Activated naive CD4-positive, alpha-beta T cell (primary cell): Measurements from ENCODE around the gene MYH10.

Source experiments
- DNase-seq, 4 experiments: peaks; one replicate each; lab custom pipeline; 2025; lab: John Stamatoyannopoulos, UW

The MYH10 gene

DNA sequence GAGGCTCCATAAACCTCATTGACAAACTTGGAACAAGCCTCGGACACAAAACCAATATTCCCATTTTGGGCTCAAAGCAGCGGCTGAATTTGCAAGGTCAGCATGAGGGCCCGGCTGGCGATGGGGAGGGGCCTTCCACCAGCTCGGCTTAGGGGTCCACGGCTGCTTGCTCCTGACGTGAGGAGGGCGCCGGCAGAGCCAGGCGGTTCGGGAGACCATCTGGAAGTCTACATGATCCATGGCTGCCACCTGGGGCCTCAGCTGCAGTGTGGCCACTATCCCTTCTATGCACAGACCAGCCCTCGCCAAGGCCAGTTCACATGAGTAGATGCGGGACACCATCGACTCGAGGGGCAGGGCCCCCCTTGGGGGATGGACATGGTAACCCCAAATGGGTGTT lies 155.7 kb downstream of the MYH10 start:
- DNase-seq = no peak

DNA sequence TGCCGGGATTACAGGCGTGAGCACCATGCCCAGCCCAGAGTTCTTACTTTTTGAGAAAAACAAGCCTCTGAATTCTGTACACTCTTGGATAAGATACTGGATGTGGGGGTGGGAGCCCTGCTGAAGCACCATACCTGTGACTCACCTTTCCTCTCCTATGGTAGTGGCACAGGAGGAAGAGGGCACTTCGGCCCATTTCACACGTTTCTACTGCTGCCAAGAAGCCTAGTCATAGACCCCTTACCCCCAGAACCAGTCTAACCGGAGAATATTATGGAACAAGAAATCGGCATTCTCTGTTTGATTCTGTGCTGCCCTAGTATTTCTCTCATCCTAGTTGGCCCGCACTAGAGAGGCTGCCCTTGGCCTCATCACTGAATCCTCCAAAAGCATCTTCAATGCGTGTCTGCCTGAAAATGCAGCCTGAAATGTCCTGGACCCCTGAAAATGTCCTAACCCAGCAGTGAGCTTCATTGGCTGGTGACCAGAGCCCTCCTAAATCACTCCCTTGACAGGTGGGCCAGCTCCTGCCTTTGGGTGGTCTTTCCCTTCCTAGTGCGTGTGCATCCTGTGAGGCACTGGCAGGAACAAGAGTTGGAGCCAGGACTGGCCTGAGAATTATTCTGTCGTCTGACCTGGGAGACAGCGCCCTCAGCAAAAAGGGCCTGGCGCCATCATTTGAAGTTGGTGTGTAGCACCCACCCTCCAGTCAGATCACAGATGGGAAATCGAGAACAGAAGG lies 156.9 kb downstream of the MYH10 start:
- DNase-seq = no peak

DNA sequence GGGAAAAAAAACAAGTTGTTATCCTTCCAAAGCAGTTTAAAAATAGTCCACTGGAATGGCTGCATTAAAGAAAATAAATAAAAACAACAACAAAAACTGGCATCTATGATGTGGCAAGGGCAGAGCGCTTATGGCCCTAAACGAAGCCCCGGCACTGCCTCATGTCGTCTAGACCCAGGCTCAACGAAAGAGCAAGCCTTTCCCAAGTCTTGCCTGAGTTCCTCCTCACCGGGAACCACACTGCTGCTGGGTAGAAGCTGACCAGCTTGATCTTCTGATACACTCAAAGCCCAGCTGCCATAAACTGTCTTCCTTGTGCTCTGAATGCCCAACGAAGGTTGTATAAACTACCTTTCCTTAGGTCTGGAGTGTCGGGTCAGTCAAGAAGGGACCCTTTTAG lies 157.9 kb downstream of the MYH10 start:
- DNase-seq = no peak

- no peak for DNase-seq
Observed at GRCh38 chr17:8470447-8471047, 160.0 kb downstream of the MYH10 start.

GRCh38 chr17:8469964-8470363 lies 160.6 kb downstream of the MYH10 start:
- no peak for DNase-seq

DNA sequence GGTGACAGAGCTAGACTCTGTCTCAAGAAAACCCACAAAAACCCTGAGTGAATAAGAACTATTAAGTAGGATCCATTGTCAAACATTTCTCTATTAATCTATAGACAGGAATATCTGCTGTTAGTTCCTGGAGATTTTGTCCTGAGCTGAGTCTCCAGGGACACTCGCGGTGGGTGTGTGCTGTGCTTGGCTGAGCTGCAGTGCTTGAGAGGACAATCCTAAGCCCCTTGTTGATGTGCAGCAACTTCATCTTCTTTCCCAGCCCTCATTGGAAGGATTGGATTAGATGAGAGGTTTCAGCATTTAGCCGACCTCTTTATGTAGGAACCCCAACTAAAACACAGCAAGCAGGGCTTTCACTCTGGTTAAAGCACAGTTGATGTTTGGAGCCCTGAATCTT lies 161.5 kb downstream of the MYH10 start:
- DNase-seq = no peak

GRCh38 chr17:8468127-8468526 lies 162.4 kb downstream of the MYH10 start:
- DNase-seq = no peak

GRCh38 chr17:8467527-8467926 lies 163.0 kb downstream of the MYH10 start:
- DNase-seq = no peak

DNA sequence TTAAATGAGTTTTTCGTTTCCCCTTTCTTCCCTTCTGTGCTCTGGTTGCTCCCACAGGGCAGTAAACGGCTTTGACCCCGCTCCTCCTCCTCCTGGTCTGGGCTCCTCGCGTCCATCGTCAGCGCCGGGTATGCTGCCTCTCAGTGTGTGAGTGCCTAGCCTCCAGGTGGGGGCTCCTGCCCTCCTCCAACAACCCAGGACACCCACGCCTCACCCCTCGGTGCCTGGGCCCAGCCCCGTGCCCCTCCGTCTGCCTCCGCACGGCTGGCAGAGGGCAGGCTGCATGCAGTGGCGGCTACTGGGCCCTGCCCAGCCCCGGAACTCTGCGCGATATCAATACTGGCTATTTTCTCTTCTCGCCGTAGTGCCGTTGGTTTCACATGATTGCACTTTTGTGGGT lies 163.7 kb downstream of the MYH10 start:
- DNase-seq = no peak

DNA sequence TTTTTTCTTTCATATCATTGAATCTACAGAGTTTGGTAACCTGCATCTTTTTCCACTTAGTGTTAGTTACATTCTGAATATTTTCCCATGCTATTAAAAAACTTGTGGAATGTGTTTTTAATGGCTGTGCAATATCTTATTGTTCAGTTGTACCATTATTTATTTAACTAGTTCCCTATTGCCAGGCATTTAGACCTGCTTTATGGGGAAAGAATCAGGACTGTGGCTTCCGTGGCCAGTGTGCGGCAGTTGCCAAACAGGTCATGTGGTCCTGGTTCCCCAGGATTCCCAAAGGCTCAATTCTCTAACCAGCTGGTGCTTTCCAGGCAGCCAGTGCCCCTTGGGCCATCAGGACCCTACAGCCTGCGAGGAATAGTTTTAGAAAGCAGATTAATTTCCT lies 164.1 kb downstream of the MYH10 start:
- no peak for DNase-seq

GRCh38 chr17:8465759-8466158 lies 164.8 kb downstream of the MYH10 start:
- no peak for DNase-seq

- no peak for DNase-seq
Observed at GRCh38 chr17:8465356-8465755, 165.2 kb downstream of the MYH10 start.

DNA sequence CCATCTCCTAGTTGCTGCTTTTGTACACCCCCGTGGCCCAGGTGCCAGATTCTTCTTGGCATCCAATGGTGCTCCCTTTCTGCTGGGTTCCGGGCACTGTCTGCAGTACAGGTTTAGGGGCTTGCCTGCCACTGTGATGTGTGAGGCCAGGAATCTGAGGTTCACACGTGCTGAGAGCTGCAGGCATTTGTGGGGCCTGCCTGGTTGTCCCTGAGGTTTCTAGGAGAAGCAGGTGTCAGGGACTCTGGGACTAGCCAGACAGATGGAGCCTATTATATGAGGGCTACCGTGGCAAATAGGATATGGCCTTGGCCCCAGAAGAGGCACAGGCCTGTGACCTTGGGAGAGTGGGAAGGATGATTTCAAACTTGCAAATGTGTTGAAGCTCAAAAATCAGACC lies 165.6 kb downstream of the MYH10 start:
- DNase-seq = no peak

DNA sequence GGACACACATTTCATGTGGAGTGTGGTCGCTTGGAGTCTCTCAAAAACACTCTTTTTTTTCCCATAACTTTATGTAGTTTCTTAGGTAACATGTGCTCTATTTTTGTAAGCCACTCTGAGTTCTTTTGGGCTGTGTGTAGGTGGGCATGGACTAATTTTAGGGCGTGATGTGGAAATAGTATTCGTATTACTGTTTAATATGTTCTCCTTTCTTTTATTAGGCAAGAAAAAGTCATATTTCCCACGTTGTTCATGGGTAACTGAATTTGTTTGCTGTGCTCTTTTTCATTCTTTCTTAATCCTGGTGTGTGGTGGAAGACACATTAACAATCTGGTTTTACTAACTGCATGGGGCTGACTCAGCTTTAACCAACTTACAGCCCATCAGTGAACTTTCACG lies 167.4 kb downstream of the MYH10 start:
- no peak for DNase-seq

DNA sequence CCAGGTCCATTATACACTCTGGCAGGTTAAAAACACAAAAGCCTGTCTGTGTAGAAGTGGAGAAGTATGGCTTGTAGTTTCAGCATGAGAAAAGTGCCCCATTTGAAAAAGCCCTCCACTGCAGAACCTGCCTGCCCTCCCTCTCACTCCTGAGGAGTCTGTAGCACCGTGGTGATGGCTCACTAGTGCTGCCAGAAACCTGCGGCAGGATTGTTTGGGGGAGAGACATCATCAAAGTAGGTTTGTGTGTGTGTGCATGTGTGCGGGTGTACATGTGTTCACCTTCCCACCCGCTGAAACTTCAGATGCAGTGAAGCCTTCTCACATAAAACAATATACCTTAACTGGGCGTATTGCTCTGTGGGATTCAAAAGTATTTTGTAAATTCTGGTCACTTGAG lies 168.0 kb downstream of the MYH10 start:
- no peak for DNase-seq

DNA sequence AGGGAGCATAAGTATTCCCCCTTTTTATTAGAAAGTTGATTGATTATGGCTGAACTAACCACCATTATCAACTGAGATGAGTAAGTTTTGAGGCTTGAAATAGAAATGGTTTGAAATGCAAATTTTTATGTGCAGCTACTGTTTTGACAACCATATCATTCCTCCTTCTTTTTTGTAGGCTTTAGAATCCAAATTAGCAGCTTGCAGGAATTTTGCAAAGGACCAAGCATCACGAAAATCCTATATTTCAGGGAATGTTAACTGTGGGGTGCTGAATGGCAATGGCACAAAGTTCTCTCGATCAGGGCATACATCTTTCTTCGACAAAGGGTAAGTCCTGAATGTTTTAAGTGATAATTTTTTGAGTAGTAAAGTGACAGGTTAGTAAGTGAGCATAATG lies 170.7 kb downstream of the MYH10 start:
- no peak for DNase-seq

DNA sequence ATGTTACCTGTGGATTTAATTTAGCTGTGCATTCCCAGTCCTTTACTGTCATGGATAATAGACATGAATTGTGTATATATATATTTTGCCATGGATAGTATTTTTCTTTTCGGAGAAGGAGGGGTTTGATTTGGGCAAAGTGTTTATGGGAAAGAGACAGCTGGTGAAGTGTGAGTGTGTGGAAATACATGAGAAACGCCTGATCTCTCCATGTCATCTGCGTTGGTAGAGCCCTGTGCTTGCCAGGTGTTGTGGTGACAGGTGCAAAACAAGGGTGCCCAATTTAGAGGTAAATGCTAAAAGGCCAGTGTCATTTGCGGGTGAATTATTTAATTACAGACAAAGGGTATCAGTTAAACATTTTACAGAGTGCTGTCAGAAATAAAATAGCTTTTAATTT lies 171.4 kb downstream of the MYH10 start:
- no peak for DNase-seq

GRCh38 chr17:8458128-8458527 lies 172.4 kb downstream of the MYH10 start:
- DNase-seq = no peak

DNA sequence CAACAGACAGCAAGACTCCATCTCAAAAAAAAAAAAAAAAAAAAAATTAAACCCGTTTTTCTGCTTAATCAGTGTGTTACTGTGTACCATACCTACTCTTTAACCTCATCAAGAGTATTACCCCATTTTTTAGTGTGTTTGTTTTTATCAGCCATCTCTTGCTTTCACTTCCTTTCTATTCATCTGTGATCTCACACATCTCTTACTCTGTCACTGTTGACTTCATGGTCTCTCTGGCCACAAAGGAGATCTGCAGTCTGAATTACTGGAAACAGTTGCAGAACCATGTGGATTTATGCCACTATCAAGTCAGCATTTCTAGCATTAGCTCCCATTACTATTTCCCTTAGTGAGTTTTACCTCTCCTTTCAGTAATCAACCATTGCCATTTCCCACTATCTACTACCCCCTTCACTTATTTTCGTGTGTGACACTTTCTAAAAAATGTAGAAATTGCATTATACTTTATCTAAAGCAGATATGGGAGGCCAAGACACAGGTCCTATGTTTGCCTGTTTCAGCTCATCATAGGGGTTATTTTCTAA lies 174.8 kb downstream of the MYH10 start:
- DNase-seq = no peak

- no peak for DNase-seq
Observed at GRCh38 chr17:8453326-8453725, 177.2 kb downstream of the MYH10 start.

- DNase-seq = no peak
Observed at GRCh38 chr17:8451933-8452614, 178.5 kb downstream of the MYH10 start.

DNA sequence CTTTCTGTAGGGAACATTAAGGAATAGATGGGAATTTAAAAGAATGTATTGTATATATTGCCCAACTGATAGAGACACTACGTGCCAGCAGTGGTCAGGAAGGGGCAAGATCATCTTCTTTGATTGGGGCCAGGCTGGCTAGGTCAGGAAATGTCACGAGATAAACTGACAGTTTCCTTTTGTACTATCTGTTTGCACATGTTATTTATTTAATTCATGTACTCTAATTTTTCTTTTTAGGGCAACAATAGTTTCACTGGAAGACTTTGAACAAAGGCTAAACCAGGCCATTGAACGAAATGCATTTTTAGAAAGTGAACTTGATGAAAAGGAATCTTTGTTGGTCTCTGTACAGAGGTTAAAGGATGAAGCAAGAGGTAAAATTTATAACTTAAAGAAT lies 182.2 kb downstream of the MYH10 start:
- DNase-seq = no peak

DNA sequence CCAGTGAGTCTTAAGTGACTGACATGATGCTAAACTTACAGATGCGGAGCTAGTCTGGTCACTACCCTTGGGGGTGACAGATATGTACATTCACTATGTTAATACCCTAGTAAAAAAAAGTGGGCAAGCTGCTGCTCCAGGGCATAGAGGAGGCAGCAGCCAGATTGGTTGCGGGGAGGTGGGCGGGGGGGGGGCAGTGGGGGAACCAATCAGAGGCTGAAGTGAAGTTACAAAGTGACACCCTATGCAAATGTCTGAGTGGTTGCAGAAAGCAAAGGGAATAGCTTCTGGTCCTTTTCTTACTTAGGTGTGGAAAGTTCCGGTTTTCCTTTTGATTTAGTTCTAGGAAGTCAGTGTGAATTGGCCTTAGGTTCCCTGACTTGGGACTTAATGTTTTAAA lies 182.7 kb downstream of the MYH10 start:
- DNase-seq = no peak
